GM12892 (cell line): ENCODE measurements around the gene PPFIA1.

Experiments
- POLR2A ChIP-seq: IDR thresholded peaks from 2 replicates; pipeline ENCODE4 v1.6.1; 2011; ENCODE audit warnings: low read depth, low read length, control low read depth
- POLR2AphosphoS5 ChIP-seq: IDR thresholded peaks from 2 replicates; pipeline ENCODE4 v1.6.1; 2011; ENCODE audit warnings: low read depth, low read length, control low read depth
- TAF1 ChIP-seq: IDR thresholded peaks from 2 replicates; pipeline ENCODE4 v1.6.1; 2011; ENCODE audit warnings: low read depth, mild to moderate bottlenecking, control low read depth, low read length, borderline replicate concordance

DNA sequence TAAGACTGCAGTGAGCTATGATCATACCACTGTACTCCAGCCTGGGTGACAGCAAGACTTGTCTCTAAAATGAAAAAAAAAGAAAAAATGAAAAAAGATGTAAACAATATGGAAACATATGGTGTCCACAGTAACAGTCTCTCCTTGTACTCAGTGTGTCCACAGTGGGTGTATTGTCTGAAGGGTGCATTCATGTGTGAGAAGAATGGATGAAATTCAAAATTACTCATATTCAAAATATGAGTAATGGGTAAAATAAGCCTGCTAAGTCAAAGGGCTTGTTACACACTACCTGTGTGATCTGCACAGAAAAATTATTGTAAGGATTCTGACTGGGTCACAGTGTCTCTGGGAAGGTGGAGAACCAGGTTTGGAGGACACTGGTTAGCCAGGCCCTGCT is 26.9 kb downstream of the PPFIA1 start:
- TF ChIP-seq POLR2AphosphoS5 (no peak), POLR2A (no peak), TAF1 (no peak)
